CD4-positive, CD25-positive, alpha-beta regulatory T cell (primary cell): ENCODE measurements around the gene LRRN1. TPM values are rescaled to one million over a fixed set of nuclear protein-coding genes. Genes with fewer than 3 reads are reported as not detected.

Source experiments
- ATAC-seq, 2 donors: fragments of 150-1000 bp; cut with Tn5 transposase; one replicate each; pipeline ENCODE4 v1.10.0; 2021; ENCODE audit warnings: low read depth in 2 of 2, moderate number of reproducible peaks in 2 of 2, moderate library complexity in 1 of 2
- DNase-seq, 3 donors: peaks; one replicate each; pipeline versions ENCODE4 v3.0.0 to v3.0.0-alpha.2; 2012 to 2022; ENCODE audit warnings: mixed read lengths in 1 of 3
- H3K27ac ChIP-seq: one replicate; pipeline ENCODE4 v1.7.0; 2013; ENCODE audit warnings: mild to moderate bottlenecking, low read length; ENCODE audit not compliant: insufficient read depth, poor library complexity, severe bottlenecking
- H3K27me3 ChIP-seq: one replicate; pipeline ENCODE4 v1.7.0; 2013; ENCODE audit warnings: low read length; ENCODE audit not compliant: control insufficient read depth, insufficient read depth
- H3K36me3 ChIP-seq: one replicate; pipeline ENCODE4 v1.7.0; 2013; ENCODE audit warnings: mild to moderate bottlenecking, low read length, moderate library complexity; ENCODE audit not compliant: control insufficient read depth, insufficient read depth
- H3K4me1 ChIP-seq: 2 replicates; pipeline ENCODE4 v1.7.0; 2013; ENCODE audit warnings: mild to moderate bottlenecking, low read length; ENCODE audit not compliant: insufficient read depth, control insufficient read depth, poor library complexity, severe bottlenecking
- H3K4me3 ChIP-seq: one replicate; pipeline ENCODE4 v1.7.0; 2013; ENCODE audit warnings: low read depth, mild to moderate bottlenecking, low read length, moderate library complexity
- H3K9me3 ChIP-seq, 2 experiments: 1 replicate in 1 of 2; 2 replicates in 1 of 2; pipeline ENCODE4 v1.7.0; 2013; ENCODE audit warnings: low read length in 2 of 2, mild to moderate bottlenecking in 1 of 2, moderate library complexity in 1 of 2; ENCODE audit not compliant: control insufficient read depth in 2 of 2
- H3K27ac Mint-ChIP-seq, 3 donors: one replicate each; pipeline ENCODE4 v1.8.0; 2020 to 2022; ENCODE audit warnings: mild to moderate bottlenecking in 3 of 3, mixed read lengths in 3 of 3, moderate library complexity in 2 of 3
- H3K27me3 Mint-ChIP-seq: one replicate; pipeline ENCODE4 v1.8.0; 2022; ENCODE audit warnings: mild to moderate bottlenecking, mixed read lengths
- H3K36me3 Mint-ChIP-seq: one replicate; pipeline ENCODE4 v1.8.0; 2020; ENCODE audit warnings: mixed read lengths
- H3K4me1 Mint-ChIP-seq, 4 donors: one replicate each; pipeline ENCODE4 v1.8.0; 2020 to 2022; ENCODE audit warnings: mixed read lengths in 4 of 4, mild to moderate bottlenecking in 1 of 4
- H3K4me3 Mint-ChIP-seq, 4 donors: one replicate each; pipeline ENCODE4 v1.8.0; 2020 to 2022; ENCODE audit warnings: mild to moderate bottlenecking in 4 of 4, mixed read lengths in 4 of 4, moderate library complexity in 3 of 4
- H3K9me3 Mint-ChIP-seq, 7 donors: one replicate each; pipeline ENCODE4 v1.8.0; 2020 to 2022; ENCODE audit warnings: mixed read lengths in 7 of 7, mild to moderate bottlenecking in 3 of 7, moderate library complexity in 2 of 7
- polyA plus RNA-seq, 4 donors: library from polyadenylated mRNA; unstranded; fragments of 300-500 nt; fragmentation: Illumina TruSeq; gene quantifications; one replicate each; pipeline ENCODE4 v1.2.3, GENCODE V29; 2021
- total RNA-seq: library from RNA; stranded (reverse); gene quantifications from one replicate; pipeline ENCODE4 v1.2.3, GENCODE V29; 2022

Gene LRRN1
- total and polyA plus RNA-seq, 5 donors from 2014 or later: 0.23 to 0.44 (median 0.25) TPM; not detected in 2

DNA sequence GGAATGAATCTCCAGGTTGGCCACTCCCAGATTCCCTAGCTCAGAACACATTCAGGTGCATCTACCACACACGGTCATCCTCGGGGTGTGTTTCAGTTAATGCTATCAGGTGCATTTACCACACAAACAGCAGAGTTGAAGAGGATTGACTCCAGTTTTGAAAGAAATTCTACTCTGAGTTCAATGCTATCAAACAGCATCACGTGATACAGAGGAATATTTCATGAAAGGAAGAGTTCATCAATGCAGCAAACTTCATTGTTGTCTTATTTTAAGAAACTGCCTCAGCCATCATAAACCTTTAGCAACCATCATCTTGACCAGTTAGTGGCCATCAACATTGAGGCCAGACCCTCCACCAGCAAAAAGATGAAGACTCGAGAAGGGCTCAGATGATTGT lies 22.6 kb upstream of the LRRN1 start:
- Histone ChIP-seq H3K27ac (no peak overlapping the region), H3K9me3 (no peaks in the 10 kb centered on the region), H3K36me3 (no peaks in the 10 kb centered on the region), H3K4me3 (no peak overlapping the region), H3K27me3 (no peaks in the 10 kb centered on the region), H3K4me1 (no peaks in the 10 kb centered on the region)
- DNase-seq (no peak), ATAC-seq (no peak)
- no peaks in the 10 kb centered on the region for H3K4me1 Mint-ChIP-seq
- peaks cover 8% of the 10 kb centered on the region for H3K36me3 Mint-ChIP-seq
- H3K9me3 Mint-ChIP-seq: peaks cover 4 to 15% (median 7%) of the 10 kb centered on the region in 7 donors
- H3K27ac Mint-ChIP-seq: no peak overlapping the region
- H3K4me3 Mint-ChIP-seq: no peak overlapping the region
- H3K27me3 Mint-ChIP-seq: no peaks in the 10 kb centered on the region

DNA sequence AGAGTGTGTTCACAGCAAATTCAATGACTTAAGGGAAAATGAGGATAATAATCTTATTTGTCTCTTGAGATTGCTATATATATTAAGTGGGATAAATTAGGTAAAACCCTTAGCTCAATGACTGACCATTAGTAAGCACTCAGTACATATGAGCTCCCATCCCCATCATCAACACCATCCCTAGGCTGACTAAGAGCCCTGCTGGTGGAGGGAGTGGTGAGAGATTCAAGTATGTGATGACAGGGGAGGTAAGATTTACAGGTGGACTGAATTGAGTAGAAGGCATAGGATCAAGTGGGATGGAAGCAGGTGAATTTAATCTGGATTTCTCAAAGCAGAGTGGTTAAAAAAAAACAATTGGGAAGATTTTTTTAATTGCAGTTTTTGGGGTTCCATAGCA lies 21.0 kb upstream of the LRRN1 start:
- Histone ChIP-seq H3K27ac (no peak overlapping the region), H3K4me3 (no peak overlapping the region), H3K4me1 (no peaks in the 10 kb centered on the region), H3K27me3 (no peaks in the 10 kb centered on the region), H3K36me3 (no peaks in the 10 kb centered on the region), H3K9me3 (no peaks in the 10 kb centered on the region)
- Mint-ChIP-seq H3K9me3 (peaks cover 4 to 15% (median 7%) of the 10 kb centered on the region in 7 donors), H3K27ac (no peak overlapping the region), H3K4me3 (no peak overlapping the region), H3K4me1 (no peaks in the 10 kb centered on the region), H3K36me3 (peaks cover 5% of the 10 kb centered on the region), H3K27me3 (no peaks in the 10 kb centered on the region)
- no peak for DNase-seq
- no peak for ATAC-seq

DNA sequence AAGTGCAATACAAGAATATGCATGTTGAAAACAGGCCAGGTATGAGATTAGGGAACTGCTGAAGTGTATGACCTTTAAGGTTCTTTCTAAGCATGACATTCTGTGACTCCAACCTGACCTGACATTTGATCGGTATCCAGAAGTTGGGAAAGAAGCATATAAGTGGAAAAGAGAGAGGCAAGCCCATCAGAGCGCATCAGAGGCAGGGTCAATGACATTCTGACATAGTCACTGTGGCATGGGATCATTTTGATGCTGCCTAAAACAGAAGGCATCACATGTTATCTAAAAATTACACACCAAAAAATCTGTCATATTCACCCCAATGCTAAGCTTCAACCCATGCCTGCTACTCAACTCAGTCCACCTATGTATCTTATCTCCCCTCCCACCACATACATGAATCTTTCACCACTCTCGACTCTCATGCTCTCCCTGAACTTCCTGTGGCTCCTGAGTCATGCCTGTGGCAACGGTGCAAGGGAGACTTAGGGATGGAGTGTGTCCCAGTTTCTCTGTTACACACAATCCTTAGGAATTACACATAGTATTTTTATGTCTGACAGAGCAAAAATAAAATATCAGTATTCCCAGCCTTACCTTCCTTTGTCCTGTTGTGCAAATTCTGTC lies 20.5 kb upstream of the LRRN1 start:
- no peaks in the 10 kb centered on the region for H3K4me1 Mint-ChIP-seq
- Histone ChIP-seq H3K36me3 (no peaks in the 10 kb centered on the region), H3K27ac (no peak overlapping the region), H3K4me1 (no peaks in the 10 kb centered on the region), H3K27me3 (no peaks in the 10 kb centered on the region), H3K9me3 (no peaks in the 10 kb centered on the region), H3K4me3 (no peak overlapping the region)
- H3K27me3 Mint-ChIP-seq: no peaks in the 10 kb centered on the region
- no peak overlapping the region for H3K27ac Mint-ChIP-seq
- no peak overlapping the region for H3K4me3 Mint-ChIP-seq
- no peak for ATAC-seq
- DNase-seq: no peak
- H3K9me3 Mint-ChIP-seq: peaks cover 4 to 15% (median 9%) of the 10 kb centered on the region in 7 donors
- peaks cover 5% of the 10 kb centered on the region for H3K36me3 Mint-ChIP-seq

DNA sequence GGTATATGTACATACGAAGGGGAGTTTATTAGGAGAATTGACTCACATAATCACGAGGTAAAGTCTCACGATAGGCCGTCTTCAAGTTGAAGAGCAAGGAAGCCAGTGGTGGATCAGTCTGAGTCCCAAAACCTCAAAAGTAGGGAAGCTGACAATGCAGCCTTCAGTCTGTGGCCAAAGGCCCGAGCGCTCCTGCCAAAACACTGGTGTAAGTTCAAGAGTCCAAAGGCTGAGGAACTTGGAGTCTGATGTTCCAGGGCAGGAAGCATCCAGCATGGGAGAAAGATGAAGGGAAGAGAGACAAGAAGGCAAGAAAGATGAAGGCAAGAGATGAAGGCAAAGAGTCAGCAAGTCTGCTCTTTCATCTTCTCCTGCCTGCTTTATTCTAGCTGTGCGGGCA lies 16.8 kb upstream of the LRRN1 start:
- Histone ChIP-seq H3K4me3 (no peak overlapping the region), H3K27ac (no peak overlapping the region), H3K9me3 (no peaks in the 10 kb centered on the region), H3K27me3 (no peaks in the 10 kb centered on the region), H3K36me3 (no peaks in the 10 kb centered on the region), H3K4me1 (no peaks in the 10 kb centered on the region)
- no peaks in the 10 kb centered on the region for H3K27me3 Mint-ChIP-seq
- peaks cover 0 to 7% (median 4%) of the 10 kb centered on the region in 7 donors for H3K9me3 Mint-ChIP-seq
- H3K4me3 Mint-ChIP-seq: no peak overlapping the region
- DNase-seq (no peak), ATAC-seq (no peak)
- H3K36me3 Mint-ChIP-seq: no peaks in the 10 kb centered on the region
- no peak overlapping the region for H3K27ac Mint-ChIP-seq
- no peaks in the 10 kb centered on the region for H3K4me1 Mint-ChIP-seq

DNA sequence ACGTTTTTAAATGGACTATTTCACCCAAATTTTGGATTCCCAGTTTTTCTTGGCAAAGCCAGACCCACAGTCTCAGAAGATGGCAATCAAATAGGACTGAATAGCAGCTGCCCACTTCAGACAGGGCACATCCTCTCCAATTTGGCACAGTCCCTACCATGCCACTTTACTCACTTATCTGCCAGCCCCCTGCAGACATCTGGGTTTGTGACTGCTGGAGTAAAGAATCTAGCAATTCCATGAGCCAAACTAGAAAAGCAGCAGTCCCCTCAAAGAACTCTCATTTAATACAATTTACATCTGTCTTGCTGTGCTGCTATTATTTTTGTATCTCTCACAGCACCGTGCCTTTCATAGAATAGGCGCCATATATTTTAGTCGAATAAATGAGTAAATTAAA lies 16.0 kb upstream of the LRRN1 start:
- Mint-ChIP-seq H3K27me3 (no peaks in the 10 kb centered on the region), H3K36me3 (no peaks in the 10 kb centered on the region), H3K9me3 (peaks cover 0 to 8% (median 4%) of the 10 kb centered on the region in 7 donors), H3K27ac (no peak overlapping the region), H3K4me1 (no peaks in the 10 kb centered on the region), H3K4me3 (no peak overlapping the region)
- no peak for ATAC-seq
- no peak for DNase-seq
- H3K27me3 ChIP-seq: no peaks in the 10 kb centered on the region
- no peaks in the 10 kb centered on the region for H3K9me3 ChIP-seq
- no peak overlapping the region for H3K27ac ChIP-seq
- no peaks in the 10 kb centered on the region for H3K36me3 ChIP-seq
- H3K4me3 ChIP-seq: no peak overlapping the region
- H3K4me1 ChIP-seq: no peaks in the 10 kb centered on the region

DNA sequence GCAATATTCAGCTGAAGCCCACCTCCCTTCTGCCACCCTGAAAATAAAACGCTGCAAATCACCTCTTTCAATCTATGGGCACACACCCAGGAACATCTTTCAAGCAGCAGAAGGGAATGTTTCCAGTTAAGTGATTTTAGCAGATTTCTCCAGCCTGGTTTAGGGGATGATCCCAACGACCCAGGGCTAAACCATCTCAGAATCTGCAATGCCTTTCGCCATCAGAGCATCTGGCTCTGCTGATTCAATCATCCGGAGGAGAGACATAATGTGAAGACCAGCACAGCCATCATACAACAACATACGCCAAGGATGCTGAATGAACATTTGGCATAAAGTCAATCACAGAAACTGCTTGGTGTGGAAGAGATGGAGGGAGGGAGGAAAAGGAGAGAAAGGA lies 15.5 kb upstream of the LRRN1 start:
- no peaks in the 10 kb centered on the region for H3K4me1 ChIP-seq
- no peaks in the 10 kb centered on the region for H3K9me3 ChIP-seq
- peaks cover 0 to 9% (median 4%) of the 10 kb centered on the region in 7 donors for H3K9me3 Mint-ChIP-seq
- DNase-seq (no peak), ATAC-seq (no peak)
- H3K36me3 ChIP-seq: no peaks in the 10 kb centered on the region
- no peaks in the 10 kb centered on the region for H3K27me3 Mint-ChIP-seq
- no peaks in the 10 kb centered on the region for H3K4me1 Mint-ChIP-seq
- H3K4me3 Mint-ChIP-seq: no peak overlapping the region
- no peak overlapping the region for H3K27ac ChIP-seq
- no peaks in the 10 kb centered on the region for H3K27me3 ChIP-seq
- H3K4me3 ChIP-seq: no peak overlapping the region
- no peak overlapping the region for H3K27ac Mint-ChIP-seq
- no peaks in the 10 kb centered on the region for H3K36me3 Mint-ChIP-seq

DNA sequence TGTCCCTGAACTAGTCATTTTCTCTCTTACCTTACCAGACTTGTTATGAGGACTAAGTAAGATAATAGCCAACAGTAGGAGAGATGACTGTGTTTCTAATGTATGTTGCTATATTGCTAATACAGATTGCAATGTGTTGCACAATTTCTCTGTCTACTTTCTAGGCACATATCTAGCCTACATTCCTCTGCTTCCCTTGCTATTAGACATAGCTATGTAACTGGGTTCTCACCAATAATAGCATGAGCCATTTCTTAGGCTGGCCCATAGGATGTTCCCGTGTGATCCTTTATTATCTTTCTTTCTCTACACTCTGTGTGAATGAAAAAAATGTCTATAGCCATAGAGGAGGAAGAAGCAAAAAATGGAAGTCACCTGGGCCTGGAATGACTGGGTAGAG lies 6.8 kb upstream of the LRRN1 start:
- Histone ChIP-seq H3K4me3 (no peak overlapping the region), H3K9me3 (no peaks in the 10 kb centered on the region), H3K27ac (no peak overlapping the region), H3K27me3 (peaks cover under 1% of the 10 kb centered on the region), H3K4me1 (no peaks in the 10 kb centered on the region), H3K36me3 (no peaks in the 10 kb centered on the region)
- Mint-ChIP-seq H3K9me3 (peaks cover 1 to 13% (median 6%) of the 10 kb centered on the region in 7 donors), H3K27ac (no peak overlapping the region), H3K4me1 (no peaks in the 10 kb centered on the region), H3K36me3 (no peaks in the 10 kb centered on the region), H3K4me3 (no peak overlapping the region), H3K27me3 (peaks cover 11% of the 10 kb centered on the region)
- DNase-seq: no peak
- ATAC-seq: no peak

DNA sequence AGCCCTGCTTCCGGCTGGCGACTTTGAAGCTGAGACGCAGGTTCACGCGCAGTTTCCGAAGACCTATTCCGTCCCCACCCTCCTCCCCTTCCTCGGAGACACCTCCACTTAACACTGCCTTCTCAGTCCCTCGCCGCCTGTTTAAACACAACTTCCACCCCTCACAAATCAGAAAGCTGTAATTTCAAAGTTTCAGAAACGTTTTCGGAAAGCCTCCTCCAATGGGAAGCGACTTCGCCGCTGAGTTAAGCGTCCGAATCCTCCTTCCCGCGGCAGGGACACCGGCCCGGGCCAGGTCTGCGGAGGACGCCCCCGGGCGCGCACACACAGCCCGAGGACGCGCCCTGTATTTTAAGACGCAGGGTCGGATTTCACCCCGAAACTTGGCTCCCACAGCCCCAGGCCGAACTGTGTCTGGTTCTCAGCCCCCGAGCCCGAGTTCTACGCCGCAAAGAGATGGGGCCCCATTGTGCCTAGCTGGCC lies 559 bp upstream of the LRRN1 start:
- H3K4me1 Mint-ChIP-seq: peaks cover 0 to 20% (median 6%) of the 10 kb centered on the region in 4 donors
- H3K4me3 Mint-ChIP-seq: peak overlapping the region; percentile 75 to 88 (median 80)
- no peaks in the 10 kb centered on the region for H3K9me3 ChIP-seq
- H3K9me3 Mint-ChIP-seq: peaks cover 0 to 11% (median 5%) of the 10 kb centered on the region in 7 donors
- peaks cover 50% of the 10 kb centered on the region for H3K27me3 Mint-ChIP-seq
- no peak overlapping the region for H3K27ac Mint-ChIP-seq
- H3K4me1 ChIP-seq: peaks cover 6% of the 10 kb centered on the region
- ATAC-seq (peak in 1 of 2 donors; percentile 54), DNase-seq (peak in 2 of 3 donors; percentile 11 to 80)
- no peak overlapping the region for H3K27ac ChIP-seq
- H3K36me3 Mint-ChIP-seq: peaks cover 3% of the 10 kb centered on the region
- H3K36me3 ChIP-seq: no peaks in the 10 kb centered on the region
- peaks cover 17% of the 10 kb centered on the region for H3K27me3 ChIP-seq
- no peak overlapping the region for H3K4me3 ChIP-seq
